PC-9 (cell line): ENCODE data around the gene MFRP. TPM values are rescaled to one million over a fixed set of nuclear protein-coding genes. Genes with fewer than 3 reads are reported as not detected.

Experiments
- BruUV-seq: library from RNA; stranded (reverse); fragments of 400-500 nt; replicated peaks from 2 replicates; lab custom pipeline; 2021; lab: Mats Ljungman, UMichigan
- CTCF ChIA-PET: fragments of 300-600 bp; sonication (Branson Sonifier 250); formaldehyde crosslinking; loops from one replicate; lab custom pipeline; 2022; ENCODE audit warnings: antibody characterized with exemption; lab: Charles Lee
- POLR2A ChIA-PET: fragments of 300-600 bp; sonication (Branson Sonifier 250); formaldehyde crosslinking; loops from one replicate; lab custom pipeline; 2022; ENCODE audit warnings: antibody characterized with exemption; ENCODE audit not compliant: unreplicated experiment; lab: Charles Lee
- DNase-seq, 2 experiments: peaks; one replicate each; pipeline versions ENCODE4 v3.0.0 to v3.0.0-alpha.2; 2015 to 2022; ENCODE audit warnings: mixed read lengths in 1 of 2
- H2AFZ ChIP-seq: fragments of 200-600 bp; sonication (generic); 2 replicates; pipeline ENCODE4 v1.8.1; 2017; ENCODE audit warnings: antibody characterized with exemption
- H3F3A ChIP-seq: fragments of 200-600 bp; sonication (generic); 2 replicates; pipeline ENCODE4 v1.8.1; 2017; ENCODE audit warnings: antibody characterized with exemption, mild to moderate bottlenecking, low read depth; ENCODE audit not compliant: insufficient read depth
- H3K27ac ChIP-seq: fragments of 200-600 bp; sonication (generic); 2 replicates; pipeline ENCODE4 v1.6.1; 2016; ENCODE audit warnings: mixed run types
- H3K27me3 ChIP-seq: fragments of 200-600 bp; sonication (generic); 2 replicates; pipeline ENCODE4 v1.6.1; 2016; ENCODE audit warnings: low read depth, mixed run types; ENCODE audit not compliant: insufficient read depth
- H3K36me3 ChIP-seq: fragments of 200-600 bp; sonication (generic); 2 replicates; pipeline ENCODE4 v1.6.1; 2016; ENCODE audit warnings: low read depth, mixed run types
- H3K4me1 ChIP-seq: fragments of 200-600 bp; sonication (generic); replicated peaks from 2 replicates; pipeline ENCODE4 v1.6.1; 2016; ENCODE audit warnings: mixed run types; ENCODE audit not compliant: insufficient read depth
- H3K4me2 ChIP-seq: fragments of 200-600 bp; sonication (generic); 2 replicates; pipeline ENCODE4 v1.6.1; 2017; ENCODE audit warnings: mixed run types
- H3K4me3 ChIP-seq: fragments of 200-600 bp; sonication (generic); 2 replicates; pipeline ENCODE4 v1.6.1; 2016; ENCODE audit warnings: mixed run types
- H3K79me2 ChIP-seq: fragments of 200-600 bp; sonication (generic); 2 replicates; pipeline ENCODE4 v1.6.1; 2017; ENCODE audit warnings: low read depth, mixed run types
- H3K9me2 ChIP-seq: fragments of 200-600 bp; sonication (generic); 2 replicates; pipeline ENCODE4 v1.8.1; 2017; ENCODE audit warnings: mild to moderate bottlenecking; ENCODE audit not compliant: insufficient read depth
- H3K9me3 ChIP-seq: fragments of 200-600 bp; sonication (generic); 2 replicates; pipeline ENCODE4 v1.8.1; 2016; ENCODE audit warnings: low read depth; ENCODE audit not compliant: insufficient read depth
- H4K20me1 ChIP-seq: fragments of 200-600 bp; sonication (generic); 2 replicates; pipeline ENCODE4 v1.8.1; 2017; ENCODE audit not compliant: insufficient read depth
- CTCF ChIP-seq: fragments of 200-600 bp; sonication (generic); conservative IDR thresholded peaks from 2 replicates; pipeline ENCODE4 v1.6.1; 2017; ENCODE audit warnings: mixed run types, antibody characterized with exemption, mild to moderate bottlenecking, moderate library complexity
- EZH2 ChIP-seq: fragments of 200-600 bp; sonication (generic); IDR thresholded peaks from 2 replicates; pipeline ENCODE4 v1.8.0; 2017; ENCODE audit warnings: antibody characterized with exemption, low read depth
- intact Hi-C: fragments of 100-400 bp; cut with micrococcal nuclease; formaldehyde crosslinking; loops from one replicate; pipeline ENCODE4 v1.10.0; 2022; ENCODE audit not compliant: unreplicated experiment
- total RNA-seq: library from RNA; stranded (reverse); gene quantifications from 2 replicates; pipeline ENCODE4 v1.2.3, GENCODE V29; 2021

Gene MFRP
- total RNA-seq, 1 experiment from 2014 or later = not detected

DNA sequence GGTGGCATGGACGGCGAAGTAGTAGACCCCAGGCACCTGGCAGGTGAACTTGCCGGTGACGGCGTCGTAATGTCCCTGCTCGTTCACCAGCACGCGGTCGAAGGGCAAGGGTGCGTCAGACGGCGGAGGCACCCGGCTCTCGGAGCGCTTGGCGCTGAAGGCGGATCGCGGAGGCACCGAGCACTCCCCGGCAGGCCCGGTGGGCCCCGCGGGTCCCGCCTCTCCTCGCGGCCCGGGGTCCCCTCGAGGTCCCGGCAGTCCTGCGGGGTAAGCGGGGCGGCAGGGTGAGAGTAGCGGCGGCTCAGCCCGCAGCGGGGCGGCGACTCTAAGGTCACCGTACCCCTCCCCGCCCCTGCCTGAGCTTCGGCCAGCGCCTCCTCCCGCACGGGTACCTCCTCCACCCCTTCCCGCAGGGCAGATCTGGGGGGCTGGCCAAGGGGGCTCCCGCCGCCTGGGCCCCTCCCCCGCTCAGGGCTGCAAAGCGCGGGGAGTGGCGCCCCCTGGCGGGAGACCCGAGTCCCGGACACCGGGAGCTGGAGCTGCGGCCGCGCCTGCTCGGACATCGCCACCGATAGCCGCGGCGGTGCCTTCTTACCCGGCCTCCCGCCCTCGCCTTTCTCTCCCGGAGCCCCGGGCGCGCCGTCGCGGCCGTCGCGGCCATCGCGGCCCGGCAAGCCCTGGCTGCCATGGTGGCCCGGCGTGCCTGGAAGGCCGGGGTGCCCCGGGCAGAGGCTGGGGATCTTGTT, 6.7 kb downstream of the MFRP start:
- Histone ChIP-seq H3K79me2 (peaks cover 18% of the 10 kb centered on the region), H3F3A (peaks cover 25% of the 10 kb centered on the region; the same call in 1 of the 2 replicates), H3K4me1 (peaks cover 16% of the 10 kb centered on the region), H3K9me2 (no peaks in the 10 kb centered on the region), H2AFZ (no peak overlapping the region), H3K4me3 (no peak overlapping the region), H3K27ac (no peak overlapping the region), H4K20me1 (no peaks in the 10 kb centered on the region), H3K27me3 (peaks cover 17% of the 10 kb centered on the region), H3K4me2 (no peak overlapping the region), H3K9me3 (no peaks in the 10 kb centered on the region), H3K36me3 (no peaks in the 10 kb centered on the region)
- TF ChIP-seq CTCF (peak; percentile 63), EZH2 (no peak)
- ChIA-PET CTCF (interaction anchor here (0.6 to 1.4 kb wide), 8 partner anchors 28 to 844 kb away, joined by 3 to 9 read pairs (median 3); no protein-coding TSS in a partner anchor), POLR2A (no interaction called here)
- intact Hi-C loops = loop anchor here (5.0 kb wide), 1 partner anchor 412 kb away; the partner anchor contains the start of gene BCL9L
- BruUV-seq = no TSS peak
- DNase-seq = peak in 1 of 2 experiments; percentile 59

DNA sequence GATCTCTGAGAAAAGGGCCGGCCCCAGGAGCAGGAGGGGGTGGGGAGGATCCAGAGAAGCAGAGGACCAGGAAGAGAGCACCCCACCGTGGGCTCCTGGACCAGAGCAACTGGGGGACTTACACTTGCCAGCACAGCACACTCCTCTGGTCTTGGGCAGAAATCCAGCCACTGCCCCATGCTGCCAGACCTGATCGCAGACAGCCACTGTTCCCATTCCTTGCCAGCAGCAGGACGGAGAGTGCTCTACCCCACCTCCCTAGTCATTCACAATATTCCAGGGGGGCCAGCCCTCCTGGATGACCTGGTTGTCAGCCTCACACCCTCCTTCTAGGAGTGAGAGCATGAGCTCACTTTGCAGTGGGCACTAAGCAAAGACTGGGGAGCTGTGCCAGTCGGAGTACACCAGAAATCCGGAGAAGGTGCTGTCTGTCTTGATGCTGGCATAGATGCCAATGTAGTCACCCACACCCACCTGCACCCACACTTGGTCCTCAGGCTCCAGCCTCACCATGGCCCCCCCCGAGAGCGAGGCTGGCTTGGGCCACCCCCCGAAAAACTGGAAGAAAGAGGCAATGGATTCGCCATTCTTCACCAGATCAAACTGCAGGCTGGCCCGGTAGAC, 7.4 kb downstream of the MFRP start:
- ChIA-PET POLR2A (no interaction called here), CTCF (interaction anchor here (0.6 to 1.8 kb wide), 9 partner anchors 9 to 770 kb away, joined by 3 to 10 read pairs (median 6); partner anchors contain the start of gene C2CD2L)
- TF ChIP-seq CTCF = no peak
- no peak for TF ChIP-seq EZH2
- BruUV-seq = no TSS peak
- intact Hi-C loops = loop anchor here (1.0 to 5.0 kb wide), 2 partner anchors 237 to 412 kb away; partner anchors contain the start of gene BCL9L
- Histone ChIP-seq H3K4me3 (no peak overlapping the region), H3K27ac (no peak overlapping the region), H3K4me2 (no peak overlapping the region), H2AFZ (no peak overlapping the region), H3F3A (peaks cover 25% of the 10 kb centered on the region; the same call in 1 of the 2 replicates), H3K4me1 (peaks cover 16% of the 10 kb centered on the region), H3K36me3 (no peaks in the 10 kb centered on the region), H4K20me1 (no peaks in the 10 kb centered on the region), H3K79me2 (peaks cover 19% of the 10 kb centered on the region), H3K9me2 (no peaks in the 10 kb centered on the region), H3K27me3 (peaks cover 16% of the 10 kb centered on the region), H3K9me3 (no peaks in the 10 kb centered on the region)
- DNase-seq = no peak

DNA sequence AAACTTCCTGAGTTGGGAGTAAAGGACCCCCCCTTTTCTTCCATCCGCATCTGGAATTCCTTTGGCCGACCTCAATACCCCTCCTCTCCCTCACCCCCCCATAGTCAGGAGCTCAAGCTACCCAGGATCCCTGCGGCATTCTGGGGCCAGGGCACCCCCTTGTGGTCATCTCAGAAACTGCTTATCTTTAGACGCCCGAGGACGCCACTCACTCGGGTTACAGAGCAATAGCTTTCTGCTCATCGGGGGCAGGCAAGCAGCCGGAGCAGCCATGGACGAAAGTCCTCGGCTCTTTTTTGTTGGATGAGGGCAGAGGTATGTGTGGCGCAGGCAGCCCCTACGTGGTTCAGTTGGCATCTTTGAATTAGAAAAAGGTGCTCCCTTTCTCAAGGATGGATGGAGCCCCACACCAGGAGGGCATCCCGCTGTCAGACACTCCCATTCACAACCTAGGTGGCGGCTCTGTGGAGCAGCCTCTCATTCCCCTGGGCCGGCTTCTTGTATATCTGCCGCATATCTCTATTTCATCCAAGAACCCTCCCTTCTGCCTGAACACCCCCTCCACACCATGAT, 8.1 kb downstream of the MFRP start:
- peak; percentile 58 to 63 for DNase-seq
- Histone ChIP-seq H2AFZ (no peak overlapping the region), H4K20me1 (no peaks in the 10 kb centered on the region), H3F3A (peaks cover 25% of the 10 kb centered on the region; the same call in 1 of the 2 replicates), H3K9me2 (no peaks in the 10 kb centered on the region), H3K9me3 (no peaks in the 10 kb centered on the region), H3K27ac (no peak overlapping the region), H3K4me1 (peaks cover 16% of the 10 kb centered on the region), H3K4me2 (no peak overlapping the region), H3K36me3 (no peaks in the 10 kb centered on the region), H3K4me3 (no peak overlapping the region), H3K27me3 (peaks cover 9% of the 10 kb centered on the region), H3K79me2 (peaks cover 19% of the 10 kb centered on the region)
- no TSS peak for BruUV-seq
- intact Hi-C loops = loop anchor here (1.0 to 5.0 kb wide), 2 partner anchors 236 to 411 kb away; partner anchors contain the start of gene BCL9L
- ChIA-PET POLR2A (interaction anchor here (0.5 to 0.8 kb wide), 4 partner anchors 15 to 322 kb away, joined by 6 to 56 read pairs (median 32); no protein-coding TSS in a partner anchor), CTCF (interaction anchor here (0.5 to 1.8 kb wide), 20 partner anchors 10 to 770 kb away, joined by 3 to 28 read pairs (median 4); partner anchors contain the start of gene C2CD2L)
- TF ChIP-seq CTCF = peak; percentile 94
- no peak for TF ChIP-seq EZH2
